ENCODE measurements around the gene PHF23. TPM values are rescaled to one million over a fixed set of nuclear protein-coding genes. Genes with fewer than 3 reads are reported as not detected.
A peak's percentile ranks its signal among the peaks of the same experiment; 100 is the strongest.

The PHF23 gene
- total RNA-seq, result 42.9 and 53.0 TPM in 2 replicates

DNA sequence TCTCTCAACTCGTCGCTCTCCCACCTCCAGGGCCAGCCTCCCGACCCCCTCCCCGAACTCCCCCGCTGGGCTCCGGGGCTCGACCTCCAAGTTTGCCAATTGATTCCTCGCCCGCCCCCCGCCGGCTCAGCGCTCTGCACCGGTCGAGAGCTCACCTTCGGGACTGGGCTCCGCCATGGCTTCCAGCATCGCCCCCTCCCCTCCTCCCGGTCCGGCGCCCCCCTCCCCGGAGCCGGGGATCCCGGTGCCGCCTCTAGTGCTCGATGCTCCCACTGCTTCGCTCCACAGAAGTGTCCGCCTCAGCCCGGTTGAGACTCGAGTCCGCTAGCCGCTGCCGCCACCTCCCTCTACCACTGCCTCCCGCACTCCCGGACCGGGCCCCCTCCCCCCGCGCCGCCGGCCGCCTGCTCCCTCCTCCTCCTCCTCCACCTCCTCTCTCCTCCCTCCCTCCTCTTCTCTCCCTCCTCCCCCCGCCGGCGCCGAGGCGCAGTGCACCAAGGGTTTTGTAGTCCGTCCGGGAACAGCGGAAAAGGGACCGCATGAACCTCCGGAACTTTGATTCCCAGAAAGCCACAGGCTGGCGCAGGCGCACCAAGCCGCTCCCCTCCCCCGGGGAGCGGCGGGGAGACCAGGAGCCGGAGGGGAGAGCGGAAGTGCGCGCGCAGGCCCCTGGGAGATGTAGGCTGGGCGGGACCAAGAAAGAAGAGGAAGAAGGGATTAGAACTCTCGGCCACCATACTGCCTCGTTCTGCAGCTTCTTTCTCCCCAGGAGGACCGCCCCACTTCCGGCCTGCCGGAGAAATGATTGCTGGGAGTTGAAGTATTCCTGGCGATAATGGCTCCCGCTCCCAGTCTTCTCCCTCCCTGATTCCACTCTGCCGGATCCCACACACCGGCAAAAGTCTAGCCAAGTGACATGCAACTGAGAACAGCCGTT is at the start of gene PHF23:
Gene PHF23 (minus strand): TSS at position 367 of the 937 bp plus-strand sequence. CDS start 178 bp downstream, at position 189.
- peak; percentile 93 for DNase-seq (ENCODE audit: extremely low read depth, low read depth, low spot score)

DNA sequence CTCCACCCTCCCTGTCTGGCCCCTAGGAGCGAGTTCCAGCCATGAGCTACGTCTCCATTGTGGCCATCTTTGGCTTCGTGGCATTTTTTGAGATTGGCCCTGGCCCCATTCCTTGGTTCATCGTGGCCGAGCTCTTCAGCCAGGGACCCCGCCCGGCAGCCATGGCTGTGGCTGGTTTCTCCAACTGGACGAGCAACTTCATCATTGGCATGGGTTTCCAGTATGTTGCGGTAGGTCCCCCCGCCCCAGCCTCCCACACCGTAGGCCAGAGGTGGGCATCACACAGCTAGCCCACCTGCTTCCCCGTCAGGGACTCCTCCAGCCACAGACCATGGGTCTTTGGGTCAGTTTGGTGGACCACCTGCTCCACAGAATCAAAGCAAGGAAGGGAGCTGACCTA is 46.4 kb upstream of the PHF23 start:
- DNase-seq (ENCODE audit: extremely low read depth, low read depth, low spot score), result no peak

DNA sequence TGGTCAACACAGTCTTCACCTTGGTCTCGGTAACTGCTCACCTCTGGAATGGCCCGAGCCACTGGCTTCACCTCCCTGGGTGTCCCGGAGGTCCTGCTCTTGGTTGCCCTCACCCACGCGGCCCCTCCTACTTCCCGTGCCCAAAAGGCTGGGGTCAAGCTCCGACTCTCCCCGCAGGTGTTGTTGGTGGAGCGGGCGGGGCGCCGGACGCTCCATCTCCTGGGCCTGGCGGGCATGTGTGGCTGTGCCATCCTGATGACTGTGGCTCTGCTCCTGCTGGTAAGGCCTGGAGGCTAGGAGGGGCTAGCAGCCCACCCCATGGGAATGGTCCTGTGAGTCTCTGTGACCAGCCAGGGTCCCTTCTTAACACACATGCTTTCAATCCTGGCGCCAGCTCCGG is 45.7 kb upstream of the PHF23 start:
- no peak for DNase-seq (ENCODE audit: extremely low read depth, low read depth, low spot score)

- DNase-seq (ENCODE audit: extremely low read depth, low read depth, low spot score), result no peak
Observed at GRCh38 chr17:7283471-7284216, 44.4 kb upstream of the PHF23 start.

DNA sequence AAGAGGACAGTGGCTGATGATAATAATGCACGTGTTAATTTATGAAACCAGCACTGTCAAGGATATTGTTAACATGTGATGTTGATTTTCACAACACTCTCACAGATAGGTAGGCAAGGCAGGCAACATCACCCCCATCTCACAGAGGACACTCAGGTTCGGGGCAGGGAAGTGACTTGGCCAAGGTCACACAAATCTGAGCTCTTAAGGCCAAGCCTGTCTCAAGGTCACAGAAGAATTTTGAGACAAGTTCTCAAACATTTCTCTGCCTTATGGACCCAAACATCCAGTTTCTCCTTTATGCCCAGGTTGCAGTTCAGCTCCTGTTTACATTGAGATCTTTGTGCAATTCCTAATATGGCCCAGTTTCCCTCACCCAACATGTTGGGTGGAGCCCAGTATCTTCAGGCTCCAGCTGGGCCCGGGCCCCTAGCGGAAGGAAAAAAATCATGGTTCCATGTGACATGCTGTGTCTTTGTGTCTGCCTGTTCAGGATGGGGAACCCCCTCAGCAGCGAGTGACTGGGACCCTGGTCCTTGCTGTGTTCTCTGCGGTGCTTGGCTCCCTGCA is 43.6 kb upstream of the PHF23 start:
- DNase-seq (ENCODE audit: extremely low read depth, low read depth, low spot score), result no peak

GRCh38 chr17:7281953-7282751 is 42.9 kb upstream of the PHF23 start:
- DNase-seq (ENCODE audit: extremely low read depth, low read depth, low spot score), result no peak

- no peak for DNase-seq (ENCODE audit: extremely low read depth, low read depth, low spot score)
Observed at GRCh38 chr17:7281074-7281952, 42.1 kb upstream of the PHF23 start, which contains the start of gene SLC2A4. TSS of gene SLC2A4 (plus strand) at chr17:7281718. CDS start at chr17:7281935, 217 bp downstream.

DNA sequence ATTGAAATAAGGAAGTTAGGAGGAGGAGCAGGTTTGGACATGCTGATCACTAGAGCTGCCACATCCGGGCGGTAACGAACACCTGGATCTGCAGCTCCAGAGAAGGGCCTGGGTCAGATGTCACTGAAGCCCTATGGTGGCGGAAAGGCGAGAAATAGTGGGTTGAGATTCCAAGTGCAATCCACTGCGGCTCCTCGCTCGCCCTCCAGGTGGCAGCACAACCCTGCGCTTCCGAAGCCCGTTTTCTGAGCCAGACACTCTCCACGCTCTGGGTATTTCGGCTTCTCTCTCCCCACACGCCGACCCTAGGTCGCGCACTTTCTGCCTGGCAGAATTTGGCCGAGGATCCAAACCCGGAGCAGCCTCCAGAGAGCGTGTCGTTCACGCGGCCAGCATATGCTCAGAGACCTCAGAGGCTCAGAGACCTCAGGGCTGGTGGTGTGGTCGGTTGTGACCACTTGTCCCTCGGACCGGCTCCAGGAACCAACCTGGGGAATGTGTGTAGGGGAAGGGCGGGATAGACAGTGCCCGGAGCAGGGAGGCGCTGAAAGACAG is 41.3 kb upstream of the PHF23 start:
- no peak for DNase-seq (ENCODE audit: extremely low read depth, low read depth, low spot score)

- DNase-seq (ENCODE audit: extremely low read depth, low read depth, low spot score), result no peak
Observed at GRCh38 chr17:7279448-7279847, 40.2 kb upstream of the PHF23 start.

GRCh38 chr17:7266784-7267183 is 27.5 kb upstream of the PHF23 start:
- no peak for DNase-seq (ENCODE audit: extremely low read depth, low read depth, low spot score)

DNA sequence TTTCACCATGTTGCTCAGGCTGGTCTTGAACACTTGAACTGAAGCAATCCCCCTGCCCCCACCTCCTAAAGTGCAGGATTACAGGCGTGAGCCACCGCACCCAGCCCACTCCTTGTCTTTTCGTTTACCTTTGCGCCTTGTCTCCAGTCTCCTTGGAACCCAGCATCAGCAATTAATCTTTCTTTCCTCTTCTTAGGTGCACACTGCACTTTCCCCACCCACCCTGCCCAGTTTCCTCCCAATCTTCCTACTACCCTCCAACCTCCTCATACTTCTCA is 24.5 kb upstream of the PHF23 start:
- DNase-seq (ENCODE audit: extremely low read depth, low read depth, low spot score), result no peak

- no peak for DNase-seq (ENCODE audit: extremely low read depth, low read depth, low spot score)
Observed at GRCh38 chr17:7262935-7263800, 23.9 kb upstream of the PHF23 start.

DNA sequence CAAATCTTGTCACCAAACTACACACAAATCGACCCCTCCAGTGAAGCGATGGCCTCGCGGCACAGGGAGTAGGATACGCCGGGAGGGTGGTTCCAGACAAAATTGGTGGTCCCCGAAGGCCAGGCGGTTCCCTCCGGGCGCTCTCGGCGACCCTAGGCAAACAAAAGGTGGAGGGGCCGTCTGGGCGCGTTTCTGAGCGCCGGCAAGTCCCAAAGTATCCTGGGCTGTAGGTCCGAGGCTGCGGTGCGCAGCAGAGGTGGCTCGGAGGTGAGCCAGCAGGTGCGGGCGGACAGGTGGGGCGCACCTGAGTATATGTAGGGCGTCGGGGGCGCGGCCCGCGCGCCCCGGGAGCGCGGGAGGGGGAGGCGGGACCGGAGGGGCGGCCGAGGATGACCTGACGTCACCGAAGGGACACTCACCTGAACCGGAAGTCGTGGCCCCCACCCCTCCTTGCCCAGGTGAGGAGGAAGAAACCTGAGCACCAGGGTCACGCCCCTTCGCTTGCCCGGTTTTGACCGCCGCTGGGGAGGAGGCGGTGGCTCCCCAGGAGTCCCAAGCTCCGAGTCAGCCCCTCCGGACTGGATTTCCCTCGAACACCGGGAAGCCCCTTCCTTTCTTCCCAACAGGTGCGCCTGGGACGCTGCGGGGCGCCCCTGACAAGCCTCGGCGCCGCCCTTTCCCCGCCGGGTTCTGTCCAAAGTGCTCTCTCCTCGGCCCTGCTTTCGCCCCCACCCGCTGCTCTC is 23.1 kb upstream of the PHF23 start, which contains the start of gene CLDN7:
Gene CLDN7 (minus strand): TSS at position 287 of the 743 bp plus-strand sequence. CDS start 435 bp downstream, outside the sequence.
- DNase-seq (ENCODE audit: extremely low read depth, low read depth, low spot score), result no peak

DNA sequence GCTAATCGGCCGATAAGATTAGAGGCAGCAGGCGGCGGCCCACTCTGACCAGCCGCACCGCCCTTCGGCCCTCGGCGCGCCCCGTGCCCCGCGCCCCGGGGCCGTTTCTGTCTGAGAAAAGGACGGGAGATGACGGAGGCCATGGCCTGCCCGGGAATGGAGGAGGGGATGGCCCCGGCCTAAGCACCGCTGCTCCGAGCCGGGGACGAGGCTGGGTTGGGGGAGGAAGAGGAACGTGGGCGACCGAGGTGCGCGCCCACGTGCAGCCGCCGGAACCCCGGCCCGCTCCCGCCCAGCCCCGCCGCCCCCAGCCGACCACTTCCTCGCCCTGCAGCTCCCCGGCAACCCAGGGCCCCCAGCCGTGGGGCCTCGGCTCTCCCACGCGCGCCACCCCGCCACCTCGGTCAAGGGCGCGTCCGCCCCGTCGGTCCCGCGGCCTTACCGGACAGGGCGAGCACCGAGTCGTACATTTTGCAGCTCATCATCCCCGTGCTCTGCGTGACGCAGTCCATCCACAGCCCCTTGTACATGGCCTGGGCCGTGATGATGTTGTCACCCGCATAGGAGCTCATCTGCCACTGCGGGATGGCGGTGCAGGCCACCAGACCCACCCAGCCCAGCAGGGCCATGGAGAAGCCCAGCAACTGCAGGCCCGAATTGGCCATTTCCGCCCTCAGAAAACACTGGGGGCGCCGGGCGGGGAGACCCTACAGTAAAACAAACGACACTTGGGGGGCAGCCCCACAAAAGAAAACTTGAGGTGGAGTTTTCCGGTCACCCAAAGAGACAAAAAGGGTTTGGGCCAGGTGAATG is 22.3 kb upstream of the PHF23 start:
- DNase-seq (ENCODE audit: extremely low read depth, low read depth, low spot score), result no peak

- DNase-seq (ENCODE audit: extremely low read depth, low read depth, low spot score), result no peak
Observed at GRCh38 chr17:7260651-7261378, 21.6 kb upstream of the PHF23 start.

DNA sequence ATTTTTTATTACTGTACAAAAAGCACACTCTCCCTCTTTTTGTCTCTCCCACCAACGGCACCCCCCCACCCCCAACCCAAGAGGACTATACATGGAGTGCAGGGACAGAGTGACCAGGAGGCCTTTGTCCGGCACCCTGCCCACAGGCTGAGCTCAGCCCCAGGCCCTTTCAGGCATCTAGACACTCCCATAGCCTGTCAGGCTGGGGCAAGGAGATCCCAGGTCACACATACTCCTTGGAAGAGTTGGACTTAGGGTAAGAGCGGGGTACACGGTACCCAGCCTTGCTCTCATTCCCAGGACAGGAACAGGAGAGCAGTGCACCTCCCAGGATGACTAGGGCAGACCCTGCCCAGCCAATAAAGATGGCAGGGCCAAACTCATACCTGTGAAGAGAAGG is 20.9 kb upstream of the PHF23 start:
- DNase-seq (ENCODE audit: extremely low read depth, low read depth, low spot score), result no peak

Data from glomerular endothelial cell (primary cell).